ENCODE results near the gene CTXND2.
"Not testable (repeated sequence)": the region's sequence is repeated elsewhere in the genome, so short reads cannot be mapped to it uniquely, and the experiment has no call there.

DNA sequence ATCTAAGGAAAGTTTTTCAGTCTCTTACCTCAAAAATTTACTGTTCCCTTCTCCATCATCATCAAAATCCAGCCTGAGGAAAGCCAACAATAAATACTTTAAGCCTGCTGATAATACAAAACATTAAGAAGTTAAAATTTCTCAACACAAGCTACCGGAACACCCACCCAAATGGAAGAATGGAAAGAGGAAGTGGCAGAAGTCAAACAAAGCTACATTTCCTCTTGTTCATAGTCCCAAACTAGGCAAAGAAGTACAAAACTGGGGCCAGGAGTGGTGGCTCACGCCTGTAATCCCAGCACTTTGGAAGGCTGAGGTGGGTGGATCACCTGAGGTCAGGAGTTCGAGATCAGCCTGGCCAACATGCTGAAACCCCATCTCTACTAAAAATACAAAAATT, 34.2 kb upstream of the CTXND2 start:
- not testable (repeated sequence) for TF ChIP-seq POLR2A (IDR thresholded peaks at IDR 0.05)
- TF ChIP-seq, protein P1, sequence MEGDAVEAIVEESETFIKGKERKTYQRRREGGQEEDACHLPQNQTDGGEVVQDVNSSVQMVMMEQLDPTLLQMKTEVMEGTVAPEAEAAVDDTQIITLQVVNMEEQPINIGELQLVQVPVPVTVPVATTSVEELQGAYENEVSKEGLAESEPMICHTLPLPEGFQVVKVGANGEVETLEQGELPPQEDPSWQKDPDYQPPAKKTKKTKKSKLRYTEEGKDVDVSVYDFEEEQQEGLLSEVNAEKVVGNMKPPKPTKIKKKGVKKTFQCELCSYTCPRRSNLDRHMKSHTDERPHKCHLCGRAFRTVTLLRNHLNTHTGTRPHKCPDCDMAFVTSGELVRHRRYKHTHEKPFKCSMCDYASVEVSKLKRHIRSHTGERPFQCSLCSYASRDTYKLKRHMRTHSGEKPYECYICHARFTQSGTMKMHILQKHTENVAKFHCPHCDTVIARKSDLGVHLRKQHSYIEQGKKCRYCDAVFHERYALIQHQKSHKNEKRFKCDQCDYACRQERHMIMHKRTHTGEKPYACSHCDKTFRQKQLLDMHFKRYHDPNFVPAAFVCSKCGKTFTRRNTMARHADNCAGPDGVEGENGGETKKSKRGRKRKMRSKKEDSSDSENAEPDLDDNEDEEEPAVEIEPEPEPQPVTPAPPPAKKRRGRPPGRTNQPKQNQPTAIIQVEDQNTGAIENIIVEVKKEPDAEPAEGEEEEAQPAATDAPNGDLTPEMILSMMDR (IDR thresholded peaks at IDR 0.05): not testable (repeated sequence)
